DOHH2 (cell line): ENCODE data around the gene RASL10A.

Source experiments
- H3F3A ChIP-seq: fragments of 200-600 bp; sonication (generic), shearing (Covaris generic); 2 replicates; pipeline ENCODE4 v1.6.0; 2016; ENCODE audit warnings: antibody characterized with exemption, mild to moderate bottlenecking; ENCODE audit not compliant: control insufficient read depth, insufficient read depth
- H3K27ac ChIP-seq: fragments of 200-600 bp; sonication (generic); 2 replicates; pipeline ENCODE4 v1.5.1; 2014; ENCODE audit warnings: low read depth, mild to moderate bottlenecking, low read length, moderate library complexity
- H3K27me3 ChIP-seq: fragments of 200-600 bp; sonication (generic); 2 replicates; pipeline ENCODE4 v1.6.1; 2014; ENCODE audit warnings: mild to moderate bottlenecking, low read length, mixed read lengths; ENCODE audit not compliant: control insufficient read depth
- H3K36me3 ChIP-seq: fragments of 200-600 bp; sonication (generic); 2 replicates; pipeline ENCODE4 v1.6.1; 2014; ENCODE audit warnings: mild to moderate bottlenecking, low read length, moderate library complexity, mixed read lengths; ENCODE audit not compliant: control insufficient read depth
- H3K4me1 ChIP-seq: fragments of 200-600 bp; sonication (generic); 2 replicates; pipeline ENCODE4 v1.6.1; 2014; ENCODE audit warnings: mild to moderate bottlenecking, low read length, mixed read lengths; ENCODE audit not compliant: control insufficient read depth
- H3K4me2 ChIP-seq: fragments of 200-600 bp; sonication (generic); 2 replicates; pipeline ENCODE4 v1.6.0; 2014; ENCODE audit warnings: mild to moderate bottlenecking, low read length, moderate library complexity
- H3K4me3 ChIP-seq: fragments of 200-600 bp; sonication (generic); 2 replicates; pipeline ENCODE4 v1.5.1; 2014; ENCODE audit warnings: mild to moderate bottlenecking, low read length, mixed read lengths
- H3K79me2 ChIP-seq: fragments of 200-600 bp; sonication (generic); 2 replicates; pipeline ENCODE4 v1.6.1; 2014; ENCODE audit warnings: mild to moderate bottlenecking, low read length, mixed read lengths; ENCODE audit not compliant: control insufficient read depth
- H3K9me2 ChIP-seq: fragments of 200-600 bp; sonication (generic); replicated peaks from 2 replicates; pipeline ENCODE4 v1.6.1; 2014; ENCODE audit warnings: mild to moderate bottlenecking, low read length, mixed read lengths; ENCODE audit not compliant: control insufficient read depth
- H3K9me3 ChIP-seq: fragments of 200-600 bp; sonication (generic); 2 replicates; pipeline ENCODE4 v1.6.1; 2014; ENCODE audit warnings: antibody characterized with exemption, low read length, mixed read lengths; ENCODE audit not compliant: control insufficient read depth, insufficient read depth
- H4K20me1 ChIP-seq: fragments of 200-600 bp; sonication (generic); 2 replicates; pipeline ENCODE4 v1.6.0; 2014; ENCODE audit warnings: low read depth, mild to moderate bottlenecking, antibody characterized with exemption, low read length, moderate library complexity; ENCODE audit not compliant: control insufficient read depth, insufficient read depth
- CTCF ChIP-seq: fragments of 200-600 bp; sonication (generic); IDR thresholded peaks from one replicate; pipeline ENCODE4 v1.5.1; 2014; ENCODE audit warnings: antibody characterized with exemption, mild to moderate bottlenecking, low read depth, low read length; ENCODE audit not compliant: poor library complexity, severe bottlenecking
- EZH2phosphoT487 ChIP-seq: fragments of 200-600 bp; sonication (generic); IDR thresholded peaks from 2 replicates; pipeline ENCODE4 v1.6.1; 2017; ENCODE audit warnings: borderline replicate concordance, mild to moderate bottlenecking, antibody characterized with exemption, low read length, moderate library complexity, mixed read lengths

The RASL10A gene

GRCh38 chr22:29300807-29301601, 14.5 kb downstream of the RASL10A start:
- H3K79me2 ChIP-seq: no peaks in the 10 kb centered on the region
- peaks cover 24% of the 10 kb centered on the region for H3K4me1 ChIP-seq
- H4K20me1 ChIP-seq: peaks cover 9% of the 10 kb centered on the region; the same call in 1 of the 2 replicates
- H3F3A ChIP-seq: peaks cover 30% of the 10 kb centered on the region
- H3K27ac ChIP-seq: no peak overlapping the region
- peaks cover 48% of the 10 kb centered on the region for H3K36me3 ChIP-seq
- H3K27me3 ChIP-seq: peaks cover 5% of the 10 kb centered on the region; the same call in 1 of the 2 replicates
- H3K4me3 ChIP-seq: no peak overlapping the region
- no peak overlapping the region for H3K4me2 ChIP-seq
- no peak for TF ChIP-seq CTCF
- no peak for TF ChIP-seq EZH2phosphoT487
- H3K9me3 ChIP-seq: no peaks in the 10 kb centered on the region
- no peaks in the 10 kb centered on the region for H3K9me2 ChIP-seq

GRCh38 chr22:29300467-29300806, 15.1 kb downstream of the RASL10A start:
- H3K27ac ChIP-seq: no peak overlapping the region
- H3F3A ChIP-seq: peaks cover 35% of the 10 kb centered on the region
- peaks cover 13% of the 10 kb centered on the region; the same call in 1 of the 2 replicates for H4K20me1 ChIP-seq

GRCh38 chr22:29299136-29299900, 16.2 kb downstream of the RASL10A start:
- peaks cover 27% of the 10 kb centered on the region for H3K4me1 ChIP-seq
- H3K9me3 ChIP-seq: no peaks in the 10 kb centered on the region
- H3K79me2 ChIP-seq: no peaks in the 10 kb centered on the region
- no peaks in the 10 kb centered on the region for H3K9me2 ChIP-seq
- no peak overlapping the region for H3K27ac ChIP-seq
- H3F3A ChIP-seq: peaks cover 39% of the 10 kb centered on the region
- H3K4me2 ChIP-seq: no peak overlapping the region
- H3K27me3 ChIP-seq: no peaks in the 10 kb centered on the region
- TF ChIP-seq EZH2phosphoT487 (no peak), CTCF (no peak)
- peaks cover 64% of the 10 kb centered on the region for H3K36me3 ChIP-seq
- no peak overlapping the region for H3K4me3 ChIP-seq
- H4K20me1 ChIP-seq: peaks cover 13% of the 10 kb centered on the region; the same call in 1 of the 2 replicates

More at GRCh38 chr22:29300467-29300806, 15.1 kb downstream of the RASL10A start:
- H3K79me2 ChIP-seq: no peaks in the 10 kb centered on the region
- H3K9me2 ChIP-seq: no peaks in the 10 kb centered on the region
- peaks cover 26% of the 10 kb centered on the region for H3K4me1 ChIP-seq
- peaks cover 54% of the 10 kb centered on the region for H3K36me3 ChIP-seq
- no peak overlapping the region for H3K4me3 ChIP-seq
- no peak for TF ChIP-seq EZH2phosphoT487
- 0 out of 2 replicates have a peak, but pooled peaks cover 3% of the 10 kb centered on the region for H3K27me3 ChIP-seq
- H3K9me3 ChIP-seq: no peaks in the 10 kb centered on the region
- H3K4me2 ChIP-seq: no peak overlapping the region

GRCh38 chr22:29298641-29299040, 16.9 kb downstream of the RASL10A start:
- peaks cover 39% of the 10 kb centered on the region for H3F3A ChIP-seq
- no peaks in the 10 kb centered on the region for H3K9me3 ChIP-seq
- no peaks in the 10 kb centered on the region for H3K79me2 ChIP-seq
- H3K27ac ChIP-seq: no peak overlapping the region
- no peaks in the 10 kb centered on the region for H3K9me2 ChIP-seq
- H4K20me1 ChIP-seq: peaks cover 13% of the 10 kb centered on the region; the same call in 1 of the 2 replicates
- no peak overlapping the region for H3K4me2 ChIP-seq
- H3K27me3 ChIP-seq: no peaks in the 10 kb centered on the region
- peaks cover 21% of the 10 kb centered on the region for H3K4me1 ChIP-seq
- peaks cover 71% of the 10 kb centered on the region for H3K36me3 ChIP-seq
- no peak overlapping the region for H3K4me3 ChIP-seq
- TF ChIP-seq EZH2phosphoT487 (no peak), CTCF (no peak)
